ENCODE data around the gene TEK. TPM values are rescaled to one million over a fixed set of nuclear protein-coding genes. Genes with fewer than 3 reads are reported as not detected.

The TEK gene
- polyA plus RNA-seq, 2 donors = 0.55 to 1.3 TPM

DNA sequence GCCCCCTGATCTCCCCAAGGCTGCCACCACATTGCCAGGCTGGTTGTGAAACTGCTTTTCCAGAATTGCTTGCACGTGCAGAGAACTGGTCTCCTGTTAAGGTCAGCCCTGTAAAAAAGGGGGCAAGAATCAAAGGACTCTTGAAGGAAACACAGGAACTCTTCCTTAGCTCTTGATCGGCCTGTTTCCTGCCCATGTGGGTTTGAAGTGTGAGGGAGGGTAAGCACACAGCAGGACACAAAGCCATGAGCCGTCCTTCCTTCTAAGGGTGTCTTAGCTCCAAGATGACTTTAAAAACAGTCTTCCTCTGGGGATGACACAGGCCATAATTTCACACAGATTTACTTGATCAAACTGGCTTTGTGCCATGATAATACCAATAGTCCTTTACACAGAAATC is 36.1 kb downstream of the TEK start:
- Histone ChIP-seq H3K9me3 (ENCODE audit: control insufficient read depth in 2 of 2, insufficient read depth in 1 of 2, low read depth in 1 of 2, low read length in 1 of 2) (no peaks in the 10 kb centered on the region), H3K27ac (ENCODE audit: low read depth in 2 of 2, low read length in 1 of 2) (no peak overlapping the region), H3K4me1 (ENCODE audit: control insufficient read depth in 2 of 2, insufficient read depth in 2 of 2, low read length in 1 of 2) (no peaks in the 10 kb centered on the region), H3K36me3 (ENCODE audit: control insufficient read depth in 2 of 2, insufficient read depth in 2 of 2, low read length in 1 of 2) (no peaks in the 10 kb centered on the region), H3K4me3 (ENCODE audit: low read depth in 1 of 2, low read length in 2 of 2) (no peak overlapping the region), H3K27me3 (ENCODE audit: control insufficient read depth in 1 of 2, insufficient read depth in 2 of 2, low read length in 2 of 2) (no peaks in the 10 kb centered on the region)
- WGBS, 2 donors = 61 to 73% methylated on average over 3 of the region's 3 CpGs

DNA sequence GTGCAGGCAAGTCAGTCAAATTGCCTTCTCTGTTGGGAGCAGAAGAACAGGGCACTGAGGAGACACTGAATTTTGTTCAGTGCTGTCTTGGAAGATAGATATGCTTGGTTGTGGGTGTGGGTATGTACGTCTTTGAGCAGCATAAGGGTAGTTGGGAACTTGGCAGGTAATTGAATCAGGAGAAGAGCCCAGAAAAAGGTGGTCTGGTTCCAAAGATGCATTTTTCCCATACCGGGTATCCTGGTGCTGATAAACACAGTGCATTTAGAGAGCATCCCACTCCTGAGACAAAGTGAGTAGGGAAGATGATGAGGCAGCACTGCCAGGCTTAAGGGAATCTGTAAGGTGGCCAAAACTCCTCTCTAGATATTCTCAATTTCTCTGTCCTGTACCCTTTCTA is 40.6 kb downstream of the TEK start:
- WGBS, 2 donors = 71 to 72% methylated on average over 2 of the region's 2 CpGs
- no peak overlapping the region for H3K27ac ChIP-seq (ENCODE audit: low read depth in 2 of 2, low read length in 1 of 2)
- H3K27me3 ChIP-seq (ENCODE audit: control insufficient read depth in 1 of 2, insufficient read depth in 2 of 2, low read length in 2 of 2) = no peaks in the 10 kb centered on the region
- no peaks in the 10 kb centered on the region for H3K4me1 ChIP-seq (ENCODE audit: control insufficient read depth in 2 of 2, insufficient read depth in 2 of 2, low read length in 1 of 2)
- H3K36me3 ChIP-seq (ENCODE audit: control insufficient read depth in 2 of 2, insufficient read depth in 2 of 2, low read length in 1 of 2) = no peaks in the 10 kb centered on the region
- no peaks in the 10 kb centered on the region for H3K9me3 ChIP-seq (ENCODE audit: control insufficient read depth in 2 of 2, insufficient read depth in 1 of 2, low read depth in 1 of 2, low read length in 1 of 2)
- H3K4me3 ChIP-seq (ENCODE audit: low read depth in 1 of 2, low read length in 2 of 2) = no peak overlapping the region

DNA sequence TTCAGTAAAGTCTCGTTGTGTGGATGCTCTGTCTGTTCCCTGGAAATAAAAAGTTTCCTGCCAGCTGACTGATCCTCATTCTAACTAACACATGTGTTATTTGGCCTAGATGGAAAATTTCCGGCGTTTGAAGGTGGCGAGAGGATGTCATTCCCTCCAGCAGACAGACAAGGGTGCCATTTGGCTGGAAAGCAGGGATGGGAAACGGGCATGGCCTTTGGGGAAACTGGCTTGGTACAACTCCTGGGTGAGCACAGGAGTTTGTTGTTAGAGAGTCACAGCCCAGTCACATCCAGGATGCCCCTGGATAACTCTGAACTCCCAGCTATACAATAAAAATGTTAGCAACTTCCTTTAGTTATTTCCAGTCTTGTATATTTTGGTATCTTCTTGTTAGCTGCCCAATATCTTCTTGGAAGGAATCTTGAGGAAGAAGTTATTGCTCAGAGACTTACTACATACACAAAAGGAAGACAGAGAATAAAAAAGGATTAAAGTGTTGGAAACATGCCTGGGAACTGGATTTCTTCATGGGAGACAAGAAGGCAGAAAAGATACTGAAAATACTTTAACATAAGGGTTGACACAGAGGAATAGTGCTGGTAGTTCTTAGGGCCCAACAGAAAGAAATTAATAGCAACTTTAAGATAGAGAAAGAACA is 41.9 kb downstream of the TEK start:
- Histone ChIP-seq H3K27me3 (ENCODE audit: control insufficient read depth in 1 of 2, insufficient read depth in 2 of 2, low read length in 2 of 2) (no peaks in the 10 kb centered on the region), H3K9me3 (ENCODE audit: control insufficient read depth in 2 of 2, insufficient read depth in 1 of 2, low read depth in 1 of 2, low read length in 1 of 2) (no peaks in the 10 kb centered on the region), H3K36me3 (ENCODE audit: control insufficient read depth in 2 of 2, insufficient read depth in 2 of 2, low read length in 1 of 2) (no peaks in the 10 kb centered on the region), H3K4me3 (ENCODE audit: low read depth in 1 of 2, low read length in 2 of 2) (no peak overlapping the region), H3K4me1 (ENCODE audit: control insufficient read depth in 2 of 2, insufficient read depth in 2 of 2, low read length in 1 of 2) (no peaks in the 10 kb centered on the region), H3K27ac (ENCODE audit: low read depth in 2 of 2, low read length in 1 of 2) (no peak overlapping the region)
- WGBS, 2 donors = 26 to 51% methylated on average over 5 of the region's 5 CpGs

DNA sequence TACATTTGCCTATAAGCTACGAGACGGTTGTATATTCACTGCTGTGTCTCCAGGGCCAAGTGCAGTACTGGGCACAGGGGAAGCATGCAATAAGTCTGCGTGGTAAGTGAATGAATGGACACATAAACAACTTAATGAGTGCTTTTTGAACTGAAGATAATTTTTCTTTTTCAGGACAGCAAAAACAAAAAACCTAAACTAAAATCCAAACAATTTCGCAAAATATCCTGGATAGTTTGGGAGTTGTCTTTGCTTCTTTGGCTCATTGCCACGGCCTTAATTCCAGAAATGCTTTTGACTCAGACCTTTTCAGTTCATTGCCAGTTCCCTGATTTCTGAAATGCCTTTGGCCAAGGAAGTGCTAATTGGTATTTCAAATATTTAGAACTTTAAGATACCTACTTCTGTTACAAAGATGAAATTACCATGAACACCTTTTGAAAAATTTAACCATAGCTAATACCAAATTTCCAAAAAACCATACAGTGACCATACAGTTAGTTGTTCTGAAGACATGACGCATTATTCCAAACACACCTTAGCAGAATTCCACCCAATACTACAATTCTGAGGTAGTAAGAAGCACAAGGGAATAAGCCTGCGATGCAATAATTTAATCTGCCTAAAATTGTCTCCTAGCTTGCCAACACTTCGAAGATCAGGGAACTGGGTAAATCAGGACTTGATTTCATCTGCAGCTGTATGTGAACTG is 42.8 kb downstream of the TEK start:
- no peaks in the 10 kb centered on the region for H3K9me3 ChIP-seq (ENCODE audit: control insufficient read depth in 2 of 2, insufficient read depth in 1 of 2, low read depth in 1 of 2, low read length in 1 of 2)
- WGBS, 2 donors = 30 to 41% methylated on average over 8 of the region's 8 CpGs
- no peaks in the 10 kb centered on the region for H3K36me3 ChIP-seq (ENCODE audit: control insufficient read depth in 2 of 2, insufficient read depth in 2 of 2, low read length in 1 of 2)
- H3K4me3 ChIP-seq (ENCODE audit: low read depth in 1 of 2, low read length in 2 of 2) = no peak overlapping the region
- H3K4me1 ChIP-seq (ENCODE audit: control insufficient read depth in 2 of 2, insufficient read depth in 2 of 2, low read length in 1 of 2) = no peaks in the 10 kb centered on the region
- H3K27me3 ChIP-seq (ENCODE audit: control insufficient read depth in 1 of 2, insufficient read depth in 2 of 2, low read length in 2 of 2) = no peaks in the 10 kb centered on the region
- peak overlapping the region in 1 of 2 donors; percentile 22 for H3K27ac ChIP-seq (ENCODE audit: low read depth in 2 of 2, low read length in 1 of 2)

DNA sequence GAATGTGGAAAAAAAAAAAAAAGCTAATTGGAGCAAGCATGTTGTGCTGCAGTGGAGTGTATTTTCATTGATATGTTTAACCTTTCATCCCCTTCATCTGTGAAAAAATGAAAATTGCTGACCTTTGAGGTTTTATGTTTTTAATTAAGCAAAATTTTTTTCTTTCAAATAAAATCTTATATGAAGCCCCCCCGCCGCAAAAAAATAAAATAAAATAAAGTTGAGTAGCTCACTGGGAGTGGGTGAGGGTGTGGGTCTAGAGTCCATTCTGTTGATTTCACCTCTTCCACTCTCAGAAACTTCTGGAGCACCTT is 43.3 kb downstream of the TEK start:
- Histone ChIP-seq H3K4me1 (ENCODE audit: control insufficient read depth in 2 of 2, insufficient read depth in 2 of 2, low read length in 1 of 2) (no peaks in the 10 kb centered on the region), H3K27ac (ENCODE audit: low read depth in 2 of 2, low read length in 1 of 2) (no peak overlapping the region), H3K27me3 (ENCODE audit: control insufficient read depth in 1 of 2, insufficient read depth in 2 of 2, low read length in 2 of 2) (no peaks in the 10 kb centered on the region), H3K36me3 (ENCODE audit: control insufficient read depth in 2 of 2, insufficient read depth in 2 of 2, low read length in 1 of 2) (no peaks in the 10 kb centered on the region), H3K4me3 (ENCODE audit: low read depth in 1 of 2, low read length in 2 of 2) (no peak overlapping the region), H3K9me3 (ENCODE audit: control insufficient read depth in 2 of 2, insufficient read depth in 1 of 2, low read depth in 1 of 2, low read length in 1 of 2) (no peaks in the 10 kb centered on the region)
- 19 to 35% methylated on average over 2 of the region's 2 CpGs for WGBS, 2 donors

DNA sequence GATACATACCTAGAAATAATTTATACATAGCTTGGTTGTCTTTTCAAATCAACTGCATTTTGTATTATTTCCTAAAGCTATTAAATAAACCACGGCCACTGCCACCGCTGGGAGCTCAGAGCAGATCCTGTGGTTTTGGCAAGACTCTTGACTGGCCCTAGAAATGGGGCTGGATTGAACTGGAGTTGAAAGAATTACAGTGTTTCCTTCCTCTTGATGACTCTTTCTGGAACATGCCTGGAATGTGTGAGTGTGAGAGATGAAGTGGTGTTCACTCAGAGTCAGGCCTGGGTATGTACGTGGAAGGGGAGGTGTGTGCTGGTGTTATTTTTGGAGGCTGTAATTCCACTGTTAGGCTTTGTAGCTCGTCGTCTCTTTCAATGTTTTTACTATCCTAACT is 45.9 kb downstream of the TEK start:
- 47 to 56% methylated on average over 5 of the region's 5 CpGs for WGBS, 2 donors
- Histone ChIP-seq H3K27ac (ENCODE audit: low read depth in 2 of 2, low read length in 1 of 2) (no peak overlapping the region), H3K27me3 (ENCODE audit: control insufficient read depth in 1 of 2, insufficient read depth in 2 of 2, low read length in 2 of 2) (no peaks in the 10 kb centered on the region), H3K4me3 (ENCODE audit: low read depth in 1 of 2, low read length in 2 of 2) (no peak overlapping the region), H3K36me3 (ENCODE audit: control insufficient read depth in 2 of 2, insufficient read depth in 2 of 2, low read length in 1 of 2) (no peaks in the 10 kb centered on the region), H3K9me3 (ENCODE audit: control insufficient read depth in 2 of 2, insufficient read depth in 1 of 2, low read depth in 1 of 2, low read length in 1 of 2) (no peaks in the 10 kb centered on the region), H3K4me1 (ENCODE audit: control insufficient read depth in 2 of 2, insufficient read depth in 2 of 2, low read length in 1 of 2) (no peaks in the 10 kb centered on the region)

DNA sequence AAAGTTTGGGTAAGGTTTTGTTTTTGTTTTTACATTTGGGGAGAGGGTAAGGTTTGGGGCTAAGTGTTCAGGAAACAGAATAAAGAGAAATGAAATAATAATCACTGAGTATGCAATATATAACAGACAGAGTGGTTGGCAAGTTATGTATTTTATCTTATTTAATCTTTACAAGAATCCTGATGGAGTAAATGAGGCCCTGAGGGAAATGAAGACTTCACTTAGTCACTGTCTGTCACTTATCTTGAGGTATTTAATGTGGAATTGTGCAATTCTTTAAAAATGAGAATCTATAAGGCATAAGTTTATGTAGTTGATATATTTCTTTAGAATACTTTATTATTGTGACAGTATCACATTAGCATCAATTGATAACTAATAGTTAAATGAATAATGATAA is 48.1 kb downstream of the TEK start:
- no peaks in the 10 kb centered on the region for H3K4me1 ChIP-seq (ENCODE audit: control insufficient read depth in 2 of 2, insufficient read depth in 2 of 2, low read length in 1 of 2)
- H3K4me3 ChIP-seq (ENCODE audit: low read depth in 1 of 2, low read length in 2 of 2) = no peak overlapping the region
- H3K9me3 ChIP-seq (ENCODE audit: control insufficient read depth in 2 of 2, insufficient read depth in 1 of 2, low read depth in 1 of 2, low read length in 1 of 2) = no peaks in the 10 kb centered on the region
- H3K36me3 ChIP-seq (ENCODE audit: control insufficient read depth in 2 of 2, insufficient read depth in 2 of 2, low read length in 1 of 2) = no peaks in the 10 kb centered on the region
- H3K27me3 ChIP-seq (ENCODE audit: control insufficient read depth in 1 of 2, insufficient read depth in 2 of 2, low read length in 2 of 2) = no peaks in the 10 kb centered on the region
- no peak overlapping the region for H3K27ac ChIP-seq (ENCODE audit: low read depth in 2 of 2, low read length in 1 of 2)

DNA sequence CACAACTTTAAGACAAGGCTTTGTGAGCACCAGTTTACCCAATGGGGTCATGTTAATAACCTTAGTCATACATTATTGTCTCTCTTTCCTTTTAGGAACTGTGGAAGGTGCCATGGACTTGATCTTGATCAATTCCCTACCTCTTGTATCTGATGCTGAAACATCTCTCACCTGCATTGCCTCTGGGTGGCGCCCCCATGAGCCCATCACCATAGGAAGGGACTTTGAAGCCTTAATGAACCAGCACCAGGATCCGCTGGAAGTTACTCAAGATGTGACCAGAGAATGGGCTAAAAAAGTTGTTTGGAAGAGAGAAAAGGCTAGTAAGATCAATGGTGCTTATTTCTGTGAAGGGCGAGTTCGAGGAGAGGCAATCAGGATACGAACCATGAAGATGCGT is 48.7 kb downstream of the TEK start:
- Histone ChIP-seq H3K27me3 (ENCODE audit: control insufficient read depth in 1 of 2, insufficient read depth in 2 of 2, low read length in 2 of 2) (no peaks in the 10 kb centered on the region), H3K4me1 (ENCODE audit: control insufficient read depth in 2 of 2, insufficient read depth in 2 of 2, low read length in 1 of 2) (no peaks in the 10 kb centered on the region), H3K27ac (ENCODE audit: low read depth in 2 of 2, low read length in 1 of 2) (no peak overlapping the region), H3K4me3 (ENCODE audit: low read depth in 1 of 2, low read length in 2 of 2) (no peak overlapping the region), H3K9me3 (ENCODE audit: control insufficient read depth in 2 of 2, insufficient read depth in 1 of 2, low read depth in 1 of 2, low read length in 1 of 2) (no peaks in the 10 kb centered on the region), H3K36me3 (ENCODE audit: control insufficient read depth in 2 of 2, insufficient read depth in 2 of 2, low read length in 1 of 2) (no peaks in the 10 kb centered on the region)
- 88 to 95% methylated on average over 6 of the region's 6 CpGs for WGBS, 2 donors

DNA sequence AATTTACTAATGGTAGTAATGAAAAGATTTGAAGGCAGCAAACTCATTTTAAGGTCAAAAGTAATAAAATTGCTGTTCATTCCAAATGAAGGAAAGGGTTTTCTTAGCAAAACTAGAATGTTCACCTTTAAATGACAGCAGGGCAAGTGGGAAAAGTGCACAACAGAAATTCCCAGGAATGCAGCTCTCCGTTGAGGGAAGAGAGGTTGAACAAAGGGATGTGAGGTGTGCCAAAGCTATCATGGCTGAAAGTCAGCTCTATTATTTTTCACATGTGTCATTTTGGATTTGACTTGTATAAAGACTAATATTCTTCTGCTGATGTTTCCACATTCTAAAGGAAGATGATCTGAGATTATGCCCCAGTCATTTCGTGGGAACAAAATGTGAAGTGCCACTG is 51.6 kb downstream of the TEK start:
- no peak overlapping the region for H3K27ac ChIP-seq (ENCODE audit: low read depth in 2 of 2, low read length in 1 of 2)
- H3K36me3 ChIP-seq (ENCODE audit: control insufficient read depth in 2 of 2, insufficient read depth in 2 of 2, low read length in 1 of 2) = no peaks in the 10 kb centered on the region
- 56 to 58% methylated on average over 2 of the region's 2 CpGs for WGBS, 2 donors
- no peak overlapping the region for H3K4me3 ChIP-seq (ENCODE audit: low read depth in 1 of 2, low read length in 2 of 2)
- H3K9me3 ChIP-seq (ENCODE audit: control insufficient read depth in 2 of 2, insufficient read depth in 1 of 2, low read depth in 1 of 2, low read length in 1 of 2) = no peaks in the 10 kb centered on the region
- no peaks in the 10 kb centered on the region for H3K27me3 ChIP-seq (ENCODE audit: control insufficient read depth in 1 of 2, insufficient read depth in 2 of 2, low read length in 2 of 2)
- H3K4me1 ChIP-seq (ENCODE audit: control insufficient read depth in 2 of 2, insufficient read depth in 2 of 2, low read length in 1 of 2) = no peaks in the 10 kb centered on the region

DNA sequence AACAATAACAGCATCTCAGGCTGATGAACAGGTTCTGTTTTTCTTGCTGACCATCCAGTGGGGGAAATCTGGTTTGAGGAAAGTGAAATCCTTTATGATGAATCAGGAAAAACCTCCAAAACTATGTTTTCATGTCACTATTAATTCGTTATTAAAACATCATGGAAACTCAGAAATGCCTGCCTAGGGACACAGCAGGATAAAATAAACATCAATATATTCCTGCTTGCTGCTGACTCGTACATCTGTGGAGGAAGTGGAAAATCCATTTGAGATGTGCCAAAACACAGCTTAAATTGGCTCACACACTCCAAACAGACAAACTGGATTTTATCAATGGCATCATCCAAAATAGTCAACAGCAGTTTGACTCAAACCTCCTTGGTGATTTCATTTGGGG is 53.0 kb downstream of the TEK start:
- no peaks in the 10 kb centered on the region for H3K4me1 ChIP-seq (ENCODE audit: control insufficient read depth in 2 of 2, insufficient read depth in 2 of 2, low read length in 1 of 2)
- H3K4me3 ChIP-seq (ENCODE audit: low read depth in 1 of 2, low read length in 2 of 2) = no peak overlapping the region
- WGBS, 2 donors = 11 to 26% methylated on average over 2 of the region's 2 CpGs
- no peak overlapping the region for H3K27ac ChIP-seq (ENCODE audit: low read depth in 2 of 2, low read length in 1 of 2)
- H3K36me3 ChIP-seq (ENCODE audit: control insufficient read depth in 2 of 2, insufficient read depth in 2 of 2, low read length in 1 of 2) = no peaks in the 10 kb centered on the region
- no peaks in the 10 kb centered on the region for H3K9me3 ChIP-seq (ENCODE audit: control insufficient read depth in 2 of 2, insufficient read depth in 1 of 2, low read depth in 1 of 2, low read length in 1 of 2)
- no peaks in the 10 kb centered on the region for H3K27me3 ChIP-seq (ENCODE audit: control insufficient read depth in 1 of 2, insufficient read depth in 2 of 2, low read length in 2 of 2)

Measured in esophagus (tissue), 2 donors.